Smooth muscle cell (in vitro differentiated cells): ENCODE measurements around the gene TEAD4. TPM values are rescaled to one million over a fixed set of nuclear protein-coding genes. Genes with fewer than 3 reads are reported as not detected.

Source experiments
- DNase-seq: peaks from one replicate; lab custom pipeline; 2025; ENCODE audit not compliant: unreplicated experiment; lab: John Stamatoyannopoulos, UW
- H2AFZ ChIP-seq: fragments of 200-600 bp; sonication (generic); 2 replicates; pipeline ENCODE4 v1.6.0; 2016; ENCODE audit warnings: antibody characterized with exemption, low read depth, mild to moderate bottlenecking
- H3F3A ChIP-seq: fragments of 200-600 bp; sonication (generic); 2 replicates; pipeline ENCODE4 v1.6.0; 2017; ENCODE audit warnings: antibody characterized with exemption, low read depth
- H3K27ac ChIP-seq: fragments of 200-600 bp; sonication (generic); 2 replicates; pipeline ENCODE4 v1.5.1; 2016; ENCODE audit warnings: low read depth, mild to moderate bottlenecking
- H3K27me3 ChIP-seq: fragments of 200-600 bp; sonication (generic); 2 replicates; pipeline ENCODE4 v1.6.1; 2016; ENCODE audit warnings: low read depth, mild to moderate bottlenecking
- H3K36me3 ChIP-seq: fragments of 200-600 bp; sonication (generic); 2 replicates; pipeline ENCODE4 v1.5.1; 2016; ENCODE audit warnings: low read depth
- H3K4me1 ChIP-seq: fragments of 200-600 bp; sonication (generic); 2 replicates; pipeline ENCODE4 v1.5.1; 2016; ENCODE audit warnings: low read depth
- H3K4me2 ChIP-seq: fragments of 200-600 bp; sonication (generic); 2 replicates; pipeline ENCODE4 v1.6.0; 2016; ENCODE audit warnings: mild to moderate bottlenecking
- H3K4me3 ChIP-seq: fragments of 200-600 bp; sonication (generic); 2 replicates; pipeline ENCODE4 v1.5.1; 2016; ENCODE audit warnings: mild to moderate bottlenecking
- H3K79me2 ChIP-seq: fragments of 200-600 bp; sonication (generic); 2 replicates; pipeline ENCODE4 v1.6.0; 2016; ENCODE audit warnings: low read depth, mild to moderate bottlenecking
- H3K9ac ChIP-seq: fragments of 200-600 bp; sonication (generic); 2 replicates; pipeline ENCODE4 v1.6.0; 2016; ENCODE audit warnings: low read depth
- H3K9me3 ChIP-seq: fragments of 200-600 bp; sonication (generic); replicated peaks from 2 replicates; pipeline ENCODE4 v1.5.1; 2016; ENCODE audit warnings: low read depth
- H4K20me1 ChIP-seq: fragments of 200-600 bp; sonication (generic); 2 replicates; pipeline ENCODE4 v1.6.0; 2016; ENCODE audit warnings: low read depth
- CTCF ChIP-seq: fragments of 200-600 bp; sonication (generic); IDR thresholded peaks from 2 replicates; pipeline ENCODE4 v1.5.1; 2017; ENCODE audit warnings: borderline replicate concordance, mild to moderate bottlenecking, antibody characterized with exemption; ENCODE audit not compliant: insufficient read depth, poor library complexity, severe bottlenecking
- WGBS: methylation state at CpG from one replicate; pipeline ENCODE4 v1.1.7; 2016; ENCODE audit warnings: low lambda C conversion rate; 5-methylcytosine and 5-hydroxymethylcytosine counted together
- polyA plus RNA-seq: library from polyadenylated mRNA; unstranded; fragments of >200 nt; fragmentation: Nextera tagmentation; extraction: Ambion mirVana; gene quantifications from 2 replicates; pipeline ENCODE4 v1.2.1, GENCODE V29; 2016
- total RNA-seq: library from RNA; depleted of rRNA; stranded (reverse); fragments of >200 nt; gene quantifications from 2 replicates; pipeline ENCODE4 v1.2.3, GENCODE V29; 2014

Gene TEAD4
- total and polyA plus RNA-seq, 2 experiments from 2014 or later: 12.0 to 14.3 TPM

- no peaks in the 10 kb centered on the region for H3K9me3 ChIP-seq
- H3K4me1 ChIP-seq: peaks cover 37% of the 10 kb centered on the region
- peaks cover 38% of the 10 kb centered on the region for H4K20me1 ChIP-seq
- peak overlapping the region; percentile 60 for H3K9ac ChIP-seq
- H3K27ac ChIP-seq: peak overlapping the region; percentile 78
- no peak for TF ChIP-seq CTCF
- no peaks in the 10 kb centered on the region for H3K36me3 ChIP-seq
- no peaks in the 10 kb centered on the region for H3K27me3 ChIP-seq
- WGBS: 1% methylated on average over 18 of the region's 18 CpGs
- H3F3A ChIP-seq: peaks cover 18% of the 10 kb centered on the region
- DNase-seq: no peak
- peak overlapping the region; percentile 97 for H3K4me2 ChIP-seq
- peaks cover 10% of the 10 kb centered on the region for H3K79me2 ChIP-seq
- H3K4me3 ChIP-seq: peak overlapping the region; percentile 73
- H2AFZ ChIP-seq: peak overlapping the region; percentile 85
These were observed 1.3 kb downstream of the TEAD4 start for GRCh38 chr12:2960390-2960956.

GRCh38 chr12:2960996-2961616 is 1.9 kb downstream of the TEAD4 start:
- Histone ChIP-seq H3F3A (peaks cover 18% of the 10 kb centered on the region), H3K27me3 (no peaks in the 10 kb centered on the region), H3K79me2 (peaks cover 17% of the 10 kb centered on the region), H3K9ac (no peak overlapping the region), H3K4me2 (peak overlapping the region; percentile 97), H4K20me1 (peaks cover 38% of the 10 kb centered on the region), H3K36me3 (no peaks in the 10 kb centered on the region), H3K9me3 (no peaks in the 10 kb centered on the region), H3K27ac (peak overlapping the region; percentile 78), H3K4me3 (peak overlapping the region; percentile 73), H2AFZ (no peak overlapping the region), H3K4me1 (peaks cover 37% of the 10 kb centered on the region)
- no peak for DNase-seq
- no peak for TF ChIP-seq CTCF
- WGBS: 25% methylated on average over 10 of the region's 10 CpGs

GRCh38 chr12:2961705-2962104 is 2.5 kb downstream of the TEAD4 start:
- Histone ChIP-seq H3K4me2 (peak overlapping the region; percentile 97), H3K27me3 (no peaks in the 10 kb centered on the region), H3K36me3 (no peaks in the 10 kb centered on the region), H3K79me2 (peaks cover 17% of the 10 kb centered on the region), H4K20me1 (peaks cover 38% of the 10 kb centered on the region), H3K4me3 (peak overlapping the region; percentile 73), H3K9me3 (no peaks in the 10 kb centered on the region), H3K4me1 (peaks cover 37% of the 10 kb centered on the region), H3K9ac (no peak overlapping the region), H3K27ac (no peak overlapping the region), H3F3A (peaks cover 18% of the 10 kb centered on the region), H2AFZ (no peak overlapping the region)
- WGBS: 70% methylated on average over 5 of the region's 5 CpGs
- no peak for TF ChIP-seq CTCF
- DNase-seq: no peak

- no peak for DNase-seq
- WGBS: 42% methylated on average over 9 of the region's 9 CpGs
- peak overlapping the region; percentile 79 for H3K4me2 ChIP-seq
- no peak overlapping the region for H3K27ac ChIP-seq
- H3F3A ChIP-seq: peaks cover 18% of the 10 kb centered on the region
- no peaks in the 10 kb centered on the region for H3K36me3 ChIP-seq
- H4K20me1 ChIP-seq: peaks cover 38% of the 10 kb centered on the region
- no peaks in the 10 kb centered on the region for H3K27me3 ChIP-seq
- peaks cover 22% of the 10 kb centered on the region for H3K79me2 ChIP-seq
- peaks cover 34% of the 10 kb centered on the region for H3K4me1 ChIP-seq
- no peaks in the 10 kb centered on the region for H3K9me3 ChIP-seq
- no peak for TF ChIP-seq CTCF
- no peak overlapping the region for H2AFZ ChIP-seq
- no peak overlapping the region for H3K9ac ChIP-seq
- H3K4me3 ChIP-seq: no peak overlapping the region
These were observed 4.1 kb downstream of the TEAD4 start for GRCh38 chr12:2963154-2963759.
